ENCODE measurements around the gene ZFHX3. TPM values are rescaled to one million over a fixed set of nuclear protein-coding genes. Genes with fewer than 3 reads are reported as not detected.

Gene ZFHX3
- total RNA-seq, 1 experiment from 2014 or later: 21.8 TPM

DNA sequence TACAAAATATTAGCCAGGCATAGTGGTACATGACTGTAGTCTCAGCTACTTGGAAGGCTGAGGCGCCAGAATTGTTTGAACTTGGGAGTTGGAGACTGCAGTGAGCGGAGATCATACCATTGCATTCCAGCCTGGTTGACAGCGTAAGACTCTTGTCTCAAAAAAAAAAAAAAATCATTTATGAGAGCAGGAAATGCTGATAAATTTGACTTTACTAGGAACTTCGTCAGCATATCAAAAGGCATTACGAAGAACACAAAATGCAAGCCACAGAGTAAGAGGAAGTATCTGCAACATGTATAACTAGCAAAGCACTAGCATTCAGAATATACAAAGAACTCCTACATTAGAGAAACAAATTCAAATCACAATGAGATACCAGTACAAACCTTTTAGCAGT lies 279.3 kb downstream of the ZFHX3 start:
- POLR2A ChIA-PET (ENCODE audit: low non-redundant PET): no interaction called here
- Histone ChIP-seq H3K27ac (ENCODE audit: low read depth, low read length, poor library complexity, severe bottlenecking) (no peak overlapping the region), H3K36me3 (ENCODE audit: insufficient read depth, low read length, poor library complexity, severe bottlenecking) (no peaks in the 10 kb centered on the region), H3K4me1 (ENCODE audit: insufficient read depth, low read length, poor library complexity, severe bottlenecking) (no peaks in the 10 kb centered on the region), H3K27me3 (replicated peaks; ENCODE audit: insufficient read depth, low read depth, low read length, poor library complexity) (no peaks in the 10 kb centered on the region), H3K9me3 (ENCODE audit: low read depth, low read length, poor library complexity, severe bottlenecking) (no peaks in the 10 kb centered on the region), H3K4me3 (ENCODE audit: low read depth, low read length, poor library complexity, severe bottlenecking) (no peak overlapping the region)
- CTCF ChIA-PET: no interaction called here
- TF ChIP-seq EZH2 (IDR thresholded peaks at IDR 0.05; ENCODE audit: borderline replicate concordance, low read depth, low read length, poor library complexity, severe bottlenecking): no peak
- no peak for TF ChIP-seq CTCF (conservative IDR thresholded peaks at IDR 0.05; ENCODE audit: low read depth, low read length)
- no TSS peak for BruUV-seq (replicated peaks)
- no peak for DNase-seq (ENCODE audit: low spot score)
- intact Hi-C loops (cut with micrococcal nuclease; ENCODE audit: unreplicated experiment): no loop called here

GRCh38 chr16:72766506-72766905 lies 281.4 kb downstream of the ZFHX3 start:
- POLR2A ChIA-PET (ENCODE audit: low non-redundant PET): no interaction called here
- CTCF ChIA-PET: no interaction called here
- Histone ChIP-seq H3K27me3 (replicated peaks; ENCODE audit: insufficient read depth, low read depth, low read length, poor library complexity) (no peaks in the 10 kb centered on the region), H3K4me3 (ENCODE audit: low read depth, low read length, poor library complexity, severe bottlenecking) (no peak overlapping the region), H3K36me3 (ENCODE audit: insufficient read depth, low read length, poor library complexity, severe bottlenecking) (no peaks in the 10 kb centered on the region), H3K4me1 (ENCODE audit: insufficient read depth, low read length, poor library complexity, severe bottlenecking) (no peaks in the 10 kb centered on the region), H3K9me3 (ENCODE audit: low read depth, low read length, poor library complexity, severe bottlenecking) (no peaks in the 10 kb centered on the region), H3K27ac (ENCODE audit: low read depth, low read length, poor library complexity, severe bottlenecking) (no peak overlapping the region)
- DNase-seq (ENCODE audit: low spot score): no peak
- no peak for TF ChIP-seq CTCF (conservative IDR thresholded peaks at IDR 0.05; ENCODE audit: low read depth, low read length)
- TF ChIP-seq EZH2 (IDR thresholded peaks at IDR 0.05; ENCODE audit: borderline replicate concordance, low read depth, low read length, poor library complexity, severe bottlenecking): no peak
- intact Hi-C loops (cut with micrococcal nuclease; ENCODE audit: unreplicated experiment): no loop called here
- BruUV-seq (replicated peaks): no TSS peak

DNA sequence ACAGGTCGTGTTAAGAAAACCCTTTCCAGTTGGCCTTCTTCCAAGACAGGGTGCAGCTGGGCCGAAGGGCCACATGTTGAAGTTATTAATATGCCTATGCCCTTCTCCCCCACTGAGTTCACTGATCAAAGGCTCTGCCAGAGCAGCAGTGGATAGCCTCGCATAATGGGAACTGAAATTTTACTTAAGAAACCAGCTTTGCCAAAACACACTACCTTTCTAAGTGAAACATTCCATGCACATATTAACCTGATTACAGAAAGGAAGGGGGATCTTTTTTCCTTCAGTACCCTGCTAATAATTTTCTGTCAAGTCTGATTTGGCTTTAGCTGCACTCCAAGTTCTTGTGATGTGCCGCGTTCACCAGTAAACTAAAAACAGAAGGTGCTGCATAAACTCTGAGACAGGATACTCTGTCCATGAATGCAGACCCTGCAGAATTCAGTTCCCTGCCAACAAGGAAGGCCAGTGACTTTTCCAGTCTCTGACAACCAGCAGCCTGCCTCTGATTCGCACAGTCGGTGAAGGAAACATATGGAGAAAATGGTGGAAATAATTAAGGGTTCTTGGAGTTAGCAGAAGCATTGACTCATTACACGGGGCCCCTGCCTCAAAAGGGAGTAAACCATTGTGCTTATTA lies 283.8 kb downstream of the ZFHX3 start:
- DNase-seq (ENCODE audit: low spot score): no peak
- Histone ChIP-seq H3K4me3 (ENCODE audit: low read depth, low read length, poor library complexity, severe bottlenecking) (no peak overlapping the region), H3K27ac (ENCODE audit: low read depth, low read length, poor library complexity, severe bottlenecking) (no peak overlapping the region), H3K27me3 (replicated peaks; ENCODE audit: insufficient read depth, low read depth, low read length, poor library complexity) (no peaks in the 10 kb centered on the region), H3K4me1 (ENCODE audit: insufficient read depth, low read length, poor library complexity, severe bottlenecking) (no peaks in the 10 kb centered on the region), H3K36me3 (ENCODE audit: insufficient read depth, low read length, poor library complexity, severe bottlenecking) (no peaks in the 10 kb centered on the region), H3K9me3 (ENCODE audit: low read depth, low read length, poor library complexity, severe bottlenecking) (no peaks in the 10 kb centered on the region)
- CTCF ChIA-PET: no interaction called here
- POLR2A ChIA-PET (ENCODE audit: low non-redundant PET): no interaction called here
- intact Hi-C loops (cut with micrococcal nuclease; ENCODE audit: unreplicated experiment): no loop called here
- no TSS peak for BruUV-seq (replicated peaks)
- TF ChIP-seq CTCF (conservative IDR thresholded peaks at IDR 0.05; ENCODE audit: low read depth, low read length) (no peak), EZH2 (IDR thresholded peaks at IDR 0.05; ENCODE audit: borderline replicate concordance, low read depth, low read length, poor library complexity, severe bottlenecking) (no peak)

Measured in A673 (cell line).